Ascending aorta (tissue), 2 donors: Measurements from ENCODE around the gene TUT7. TPM values are rescaled to one million over a fixed set of nuclear protein-coding genes. Genes with fewer than 3 reads are reported as not detected.

Experiments used
- DNase-seq, 2 donors: peaks; one replicate each; pipeline ENCODE4 v3.0.0-alpha.2; 2019; ENCODE audit warnings: low spot score in 2 of 2
- H3K27ac ChIP-seq, 2 donors: fragments of 200-600 bp; sonication (generic); one replicate each; pipeline ENCODE4 v1.5.1; 2016 to 2017; ENCODE audit warnings: mild to moderate bottlenecking in 1 of 2
- H3K27me3 ChIP-seq: fragments of 200-600 bp; sonication (generic); one replicate; pipeline ENCODE4 v1.5.1; 2017
- H3K36me3 ChIP-seq, 2 donors: fragments of 200-600 bp; sonication (generic); one replicate each; pipeline ENCODE4 v1.5.1; 2016
- H3K4me1 ChIP-seq, 2 donors: fragments of 200-600 bp; sonication (generic); one replicate each; pipeline ENCODE4 v1.5.1; 2016 to 2017; ENCODE audit warnings: mild to moderate bottlenecking in 1 of 2
- H3K4me3 ChIP-seq, 2 donors: fragments of 200-600 bp; sonication (generic); one replicate each; pipeline ENCODE4 v1.5.1; 2016 to 2017; ENCODE audit warnings: mild to moderate bottlenecking in 1 of 2
- H3K9me3 ChIP-seq, 2 donors: fragments of 200-600 bp; sonication (generic); one replicate each; pipeline ENCODE4 v1.5.1; 2016
- CTCF ChIP-seq, 3 experiments: fragments of 200-600 bp in 2 of 3; fragments of 450-650 bp in 1 of 3; sonication (generic) in 2 of 3; IDR thresholded peaks; one replicate each; pipeline ENCODE4 v1.5.1; 2016 to 2019; ENCODE audit warnings: antibody characterized with exemption in 3 of 3, mild to moderate bottlenecking in 1 of 3, moderate library complexity in 1 of 3
- intact Hi-C: fragments of 100-400 bp; cut with DNase I; formaldehyde crosslinking; loops from one replicate; pipeline ENCODE4 v1.15.1; 2023
- total RNA-seq: library from RNA; depleted of rRNA; stranded (reverse); fragments of >200 nt; gene quantifications from one replicate; pipeline ENCODE4 v1.1.0, GENCODE V29; 2016

The TUT7 gene
- total RNA-seq, 1 donor from 2014 or later, result 12.9 TPM

- Histone ChIP-seq H3K27ac (no peak overlapping the region), H3K27me3 (no peaks in the 10 kb centered on the region), H3K36me3 (no peaks in the 10 kb centered on the region), H3K4me3 (no peak overlapping the region), H3K4me1 (no peaks in the 10 kb centered on the region), H3K9me3 (no peaks in the 10 kb centered on the region)
- DNase-seq, result no peak
- intact Hi-C loops, result no loop called here
- TF ChIP-seq CTCF (IDR thresholded peaks at IDR 0.05), result no peak
Observed at GRCh38 chr9:86253577-86253976, 100.6 kb downstream of the TUT7 start.

- DNase-seq, result no peak
- no peaks in the 10 kb centered on the region for H3K27me3 ChIP-seq
- no peaks in the 10 kb centered on the region for H3K9me3 ChIP-seq
- H3K4me1 ChIP-seq, result no peaks in the 10 kb centered on the region
- H3K4me3 ChIP-seq, result no peak overlapping the region
- TF ChIP-seq CTCF (IDR thresholded peaks at IDR 0.05), result no peak
- H3K36me3 ChIP-seq, result no peaks in the 10 kb centered on the region
- H3K27ac ChIP-seq, result no peak overlapping the region
- intact Hi-C loops, result no loop called here
Observed at GRCh38 chr9:86252870-86253269, 101.3 kb downstream of the TUT7 start.

GRCh38 chr9:86250123-86250522 is 104.1 kb downstream of the TUT7 start:
- intact Hi-C loops, result no loop called here
- Histone ChIP-seq H3K36me3 (no peaks in the 10 kb centered on the region), H3K27me3 (no peaks in the 10 kb centered on the region), H3K4me1 (no peaks in the 10 kb centered on the region), H3K4me3 (no peak overlapping the region), H3K9me3 (no peaks in the 10 kb centered on the region), H3K27ac (no peak overlapping the region)
- no peak for DNase-seq
- no peak for TF ChIP-seq CTCF (IDR thresholded peaks at IDR 0.05)

GRCh38 chr9:86248746-86249145 is 105.5 kb downstream of the TUT7 start:
- H3K27me3 ChIP-seq, result no peaks in the 10 kb centered on the region
- H3K36me3 ChIP-seq, result no peaks in the 10 kb centered on the region
- intact Hi-C loops, result no loop called here
- no peak for DNase-seq
- no peak for TF ChIP-seq CTCF (IDR thresholded peaks at IDR 0.05)
- H3K27ac ChIP-seq, result no peak overlapping the region
- no peaks in the 10 kb centered on the region for H3K9me3 ChIP-seq
- no peaks in the 10 kb centered on the region for H3K4me1 ChIP-seq
- no peak overlapping the region for H3K4me3 ChIP-seq

GRCh38 chr9:86246752-86247161 is 107.5 kb downstream of the TUT7 start:
- Histone ChIP-seq H3K27ac (no peak overlapping the region), H3K36me3 (no peaks in the 10 kb centered on the region), H3K9me3 (no peaks in the 10 kb centered on the region), H3K27me3 (no peaks in the 10 kb centered on the region), H3K4me3 (no peak overlapping the region), H3K4me1 (no peaks in the 10 kb centered on the region)
- TF ChIP-seq CTCF (IDR thresholded peaks at IDR 0.05), result no peak
- DNase-seq, result no peak
- intact Hi-C loops, result no loop called here

- no peak for DNase-seq
- no peaks in the 10 kb centered on the region for H3K27me3 ChIP-seq
- no peak overlapping the region for H3K27ac ChIP-seq
- no peaks in the 10 kb centered on the region for H3K36me3 ChIP-seq
- no peaks in the 10 kb centered on the region for H3K4me1 ChIP-seq
- intact Hi-C loops, result no loop called here
- no peaks in the 10 kb centered on the region for H3K9me3 ChIP-seq
- H3K4me3 ChIP-seq, result no peak overlapping the region
- TF ChIP-seq CTCF (IDR thresholded peaks at IDR 0.05), result no peak
Observed at GRCh38 chr9:86242071-86242470, 112.1 kb downstream of the TUT7 start.
